Kidney (tissue), 14 donors: Measurements from ENCODE around the gene GPR137B. TPM values are rescaled to one million over a fixed set of nuclear protein-coding genes. Genes with fewer than 3 reads are reported as not detected.
"Not testable (repeated sequence)": the region's sequence is repeated elsewhere in the genome, so short reads cannot be mapped to it uniquely, and the experiment has no call there.

Experiments
- DNase-seq, 5 donors: peaks; one replicate each; pipeline ENCODE4 v3.0.0-alpha.2; 2013 to 2020
- FAIRE-seq: peaks from 2 replicates; lab custom pipeline; 2012; peaks lifted over from hg19 to GRCh38; lab: Jason Lieb, UNC
- H3K27ac ChIP-seq, 2 donors: one replicate each; pipeline ENCODE4 v1.7.0; 2013; ENCODE audit warnings: low read depth in 2 of 2, low read length in 2 of 2, inconsistent platforms in 1 of 2
- H3K27me3 ChIP-seq: one replicate; pipeline ENCODE4 v1.7.1; 2013; ENCODE audit warnings: low read length, inconsistent platforms; ENCODE audit not compliant: control insufficient read depth, insufficient read depth
- H3K36me3 ChIP-seq, 3 donors: one replicate each; pipeline versions ENCODE4 v1.7.0 to v1.7.1; 2013; ENCODE audit warnings: low read length in 3 of 3, control low read depth in 1 of 3, inconsistent platforms in 1 of 3; ENCODE audit not compliant: insufficient read depth in 3 of 3, control insufficient read depth in 2 of 3
- H3K4me1 ChIP-seq, 3 donors: one replicate each; pipeline versions ENCODE4 v1.7.0 to v1.7.1; 2013; ENCODE audit warnings: low read length in 3 of 3, inconsistent platforms in 1 of 3, low read depth in 1 of 3; ENCODE audit not compliant: control insufficient read depth in 2 of 3, insufficient read depth in 2 of 3
- H3K4me3 ChIP-seq, 3 donors: one replicate each; pipeline versions ENCODE4 v1.7.0 to v1.8.1; 2013; ENCODE audit warnings: low read length in 3 of 3, control low read depth in 1 of 3, inconsistent platforms in 1 of 3
- H3K9ac ChIP-seq, 3 donors: one replicate each; pipeline versions ENCODE4 v1.7.0 to v1.7.1; 2013; ENCODE audit warnings: low read length in 3 of 3, control low read depth in 1 of 3, inconsistent platforms in 1 of 3
- H3K9me3 ChIP-seq, 3 donors: one replicate each; pipeline versions ENCODE4 v1.7.0 to v1.7.1; 2013; ENCODE audit warnings: low read length in 3 of 3, control low read depth in 1 of 3, inconsistent platforms in 1 of 3; ENCODE audit not compliant: control insufficient read depth in 2 of 3, insufficient read depth in 1 of 3
- intact Hi-C: fragments of 100-400 bp; cut with DNase I; formaldehyde crosslinking; loops from one replicate; pipeline ENCODE4 v1.11.1; 2022
- polyA plus RNA-seq: library from polyadenylated mRNA; stranded (reverse); fragments of 350-450 nt; fragmentation: Illumina TruSeq; extraction: RNeasy Lipid Tissue Mini Kit (QIAGEN cat#74804); gene quantifications from one replicate; pipeline ENCODE4 v1.2.3, GENCODE V29; 2014; ENCODE audit warnings: low read depth, low replicate concordance; ENCODE audit not compliant: insufficient read depth
- total RNA-seq: library from RNA; stranded (reverse); fragmentation: NEBNext Ultra II Directional; extraction: Animal tissue kit (Norgen Biotek cat#: 25700); gene quantifications from one replicate; pipeline ENCODE4 v1.2.1, GENCODE V29; 2021
- TF ChIP-seq, protein P1 (sequence below): IDR thresholded peaks from 3 replicates; pipeline ENCODE4 v1.5.1; 2012; ENCODE audit warnings: mild to moderate bottlenecking, moderate library complexity, borderline replicate concordance; ENCODE audit not compliant: insufficient read depth; ENCODE audit errors: extremely low read depth
- donor health status: control.
- donor health status: control.
- donor health status: control.
- donor health status: control.
- donor health status: control.
- donor health status: DM: yes; HTN: yes; CAD: no.
- donor health status: Normal renal cell carcinoma (clear cell type).

Gene GPR137B
- total and polyA plus RNA-seq, 2 donors from 2014 or later = 22.2 to 31.4 TPM

DNA sequence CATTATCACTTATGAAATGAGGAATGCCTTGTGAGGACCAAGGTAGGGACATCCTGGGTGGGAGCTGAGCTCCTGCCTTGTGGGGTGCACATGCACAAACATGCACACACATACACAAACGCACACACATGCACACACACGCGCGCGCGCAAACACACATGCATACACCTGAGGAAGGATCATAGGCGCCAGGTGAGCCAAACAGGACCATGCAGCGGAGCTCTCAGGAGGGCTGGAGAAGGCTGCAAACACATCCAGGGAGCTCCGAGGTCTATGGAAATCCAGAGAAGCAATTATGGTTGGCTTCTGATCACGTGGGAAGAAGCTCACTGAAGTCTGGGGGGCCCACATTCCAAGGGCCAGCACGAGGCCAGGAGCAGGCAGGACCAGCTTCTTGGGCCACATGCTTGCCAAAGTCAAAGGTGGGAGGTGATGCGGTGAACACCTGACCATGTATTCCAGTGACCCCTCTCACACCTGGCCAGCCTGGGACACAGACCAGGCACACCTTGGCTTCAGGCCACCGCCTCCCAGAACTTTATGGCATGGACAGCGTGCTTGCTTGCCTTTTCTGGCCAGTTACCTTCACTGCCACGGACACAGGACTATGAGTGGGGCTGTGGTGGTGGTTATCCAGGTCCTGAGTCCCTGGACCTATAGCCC is 13.6 kb downstream of the GPR137B start:
- no peak overlapping the region for H3K27ac ChIP-seq
- DNase-seq = peak in 1 of 5 donors; percentile 45
- intact Hi-C loops = no loop called here
- TF ChIP-seq, protein P1, sequence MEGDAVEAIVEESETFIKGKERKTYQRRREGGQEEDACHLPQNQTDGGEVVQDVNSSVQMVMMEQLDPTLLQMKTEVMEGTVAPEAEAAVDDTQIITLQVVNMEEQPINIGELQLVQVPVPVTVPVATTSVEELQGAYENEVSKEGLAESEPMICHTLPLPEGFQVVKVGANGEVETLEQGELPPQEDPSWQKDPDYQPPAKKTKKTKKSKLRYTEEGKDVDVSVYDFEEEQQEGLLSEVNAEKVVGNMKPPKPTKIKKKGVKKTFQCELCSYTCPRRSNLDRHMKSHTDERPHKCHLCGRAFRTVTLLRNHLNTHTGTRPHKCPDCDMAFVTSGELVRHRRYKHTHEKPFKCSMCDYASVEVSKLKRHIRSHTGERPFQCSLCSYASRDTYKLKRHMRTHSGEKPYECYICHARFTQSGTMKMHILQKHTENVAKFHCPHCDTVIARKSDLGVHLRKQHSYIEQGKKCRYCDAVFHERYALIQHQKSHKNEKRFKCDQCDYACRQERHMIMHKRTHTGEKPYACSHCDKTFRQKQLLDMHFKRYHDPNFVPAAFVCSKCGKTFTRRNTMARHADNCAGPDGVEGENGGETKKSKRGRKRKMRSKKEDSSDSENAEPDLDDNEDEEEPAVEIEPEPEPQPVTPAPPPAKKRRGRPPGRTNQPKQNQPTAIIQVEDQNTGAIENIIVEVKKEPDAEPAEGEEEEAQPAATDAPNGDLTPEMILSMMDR = no peak
- no peak for FAIRE-seq
- H3K4me1 ChIP-seq = peaks cover 4 to 14% (median 10%) of the 10 kb centered on the region in 3 donors
- no peaks in the 10 kb centered on the region for H3K36me3 ChIP-seq
- no peak overlapping the region for H3K9ac ChIP-seq
- no peaks in the 10 kb centered on the region for H3K9me3 ChIP-seq
- no peak overlapping the region for H3K4me3 ChIP-seq
- H3K27me3 ChIP-seq = no peaks in the 10 kb centered on the region

DNA sequence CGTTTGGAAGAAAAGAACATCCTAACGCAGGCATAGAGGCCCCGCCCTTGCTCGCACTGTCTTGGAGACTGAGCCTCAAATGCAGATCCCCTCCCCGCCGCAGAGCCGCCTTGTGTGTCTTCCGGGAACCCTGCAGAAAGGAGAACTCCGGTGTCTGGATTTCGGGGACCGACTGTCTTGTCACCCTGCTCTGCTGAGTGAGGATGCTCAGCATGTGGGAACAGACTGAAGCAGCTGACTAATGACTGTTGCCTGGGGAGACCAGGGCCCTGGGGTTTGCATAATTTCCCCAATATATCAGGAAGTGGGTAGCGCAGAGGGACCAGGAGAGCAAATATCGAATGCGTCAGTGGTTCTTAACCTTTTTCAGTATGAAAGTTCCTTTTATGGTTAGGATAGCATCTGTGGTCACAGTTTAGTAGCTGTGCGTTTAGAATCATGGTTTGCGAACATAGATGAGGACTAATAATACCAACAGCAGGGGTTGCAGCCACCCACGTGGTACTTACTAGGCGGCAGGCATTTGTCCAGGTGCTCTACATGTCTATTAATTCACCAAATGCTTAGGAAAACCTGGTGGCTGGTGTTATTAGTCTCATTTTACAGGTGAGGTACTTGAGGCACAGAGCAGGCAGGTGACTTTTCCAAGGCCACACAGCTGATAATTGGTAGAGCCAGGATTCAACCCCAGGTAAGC is 14.3 kb downstream of the GPR137B start:
- Histone ChIP-seq H3K4me3 (no peak overlapping the region), H3K9me3 (no peaks in the 10 kb centered on the region), H3K36me3 (no peaks in the 10 kb centered on the region), H3K4me1 (peaks cover 4 to 14% (median 8%) of the 10 kb centered on the region in 3 donors), H3K27ac (no peak overlapping the region), H3K27me3 (no peaks in the 10 kb centered on the region), H3K9ac (no peak overlapping the region)
- TF ChIP-seq, protein P1 = no peak
- intact Hi-C loops = no loop called here
- DNase-seq (no peak), FAIRE-seq (no peak)

DNA sequence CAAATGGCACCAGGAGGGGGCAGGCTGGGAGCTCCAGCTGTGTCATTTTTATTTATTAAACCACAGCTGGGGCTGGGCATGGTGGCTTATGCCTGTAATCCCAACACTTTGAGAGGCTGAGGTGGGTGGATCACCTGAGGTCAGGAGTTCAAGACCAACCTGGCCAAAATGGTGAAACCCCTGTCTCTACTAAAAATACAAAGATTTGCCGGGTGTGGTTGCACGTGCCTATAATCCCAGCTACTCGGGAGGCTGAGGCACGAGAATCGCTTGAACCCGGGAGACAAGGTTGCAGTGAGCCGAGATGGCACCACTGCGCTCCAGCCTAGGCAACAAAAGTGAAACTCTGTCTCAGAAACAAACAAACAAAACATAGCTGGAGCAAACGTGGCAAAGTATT is 15.7 kb downstream of the GPR137B start:
- not testable (repeated sequence) for FAIRE-seq

DNA sequence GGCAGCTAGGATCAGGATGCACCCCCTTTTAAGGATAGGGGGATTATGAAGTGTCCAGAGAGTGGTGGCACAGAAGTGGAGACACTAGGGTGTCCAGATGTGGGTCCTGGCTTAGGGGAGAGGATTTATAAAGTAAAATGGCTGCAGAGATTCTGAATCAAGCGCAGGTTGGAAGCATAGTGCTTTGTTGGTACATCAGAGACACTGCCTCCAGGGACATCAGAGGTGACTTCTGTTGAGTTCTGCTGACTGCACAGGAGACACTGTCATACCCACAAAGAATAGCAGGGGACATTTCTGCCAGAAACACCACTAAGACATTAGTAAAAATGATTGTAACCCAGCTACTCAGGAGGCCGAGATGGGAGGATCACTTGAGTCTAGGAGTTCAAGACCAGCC is 16.4 kb downstream of the GPR137B start:
- Histone ChIP-seq H3K4me3 (no peak overlapping the region), H3K4me1 (peaks cover 4 to 15% (median 9%) of the 10 kb centered on the region in 3 donors), H3K9ac (no peak overlapping the region), H3K36me3 (no peaks in the 10 kb centered on the region), H3K27ac (no peak overlapping the region), H3K27me3 (no peaks in the 10 kb centered on the region), H3K9me3 (peaks cover 0 to 3% (median 0%) of the 10 kb centered on the region in 3 donors)
- no peak for DNase-seq
- intact Hi-C loops = no loop called here
- no peak for FAIRE-seq
- TF ChIP-seq, protein P1 = no peak

More for the DNA sequence above, 15.7 kb downstream of the GPR137B start:
- H3K9me3 ChIP-seq, DNase-seq, intact Hi-C loops, H3K9ac ChIP-seq, H3K36me3 ChIP-seq, H3K27ac ChIP-seq, H3K4me3 ChIP-seq, H3K27me3 ChIP-seq: not testable (repeated sequence)
- peaks cover 4 to 14% (median 8%) of the 10 kb centered on the region in 3 donors for H3K4me1 ChIP-seq
